Measurements from ENCODE around the gene MTURN. TPM values are rescaled to one million over a fixed set of nuclear protein-coding genes. Genes with fewer than 3 reads are reported as not detected.

Gene MTURN
- polyA plus RNA-seq, 1 donor (not counting 4 experiments of a cell fraction or from before 2014, with no cell fraction given) = 10.8 TPM

DNA sequence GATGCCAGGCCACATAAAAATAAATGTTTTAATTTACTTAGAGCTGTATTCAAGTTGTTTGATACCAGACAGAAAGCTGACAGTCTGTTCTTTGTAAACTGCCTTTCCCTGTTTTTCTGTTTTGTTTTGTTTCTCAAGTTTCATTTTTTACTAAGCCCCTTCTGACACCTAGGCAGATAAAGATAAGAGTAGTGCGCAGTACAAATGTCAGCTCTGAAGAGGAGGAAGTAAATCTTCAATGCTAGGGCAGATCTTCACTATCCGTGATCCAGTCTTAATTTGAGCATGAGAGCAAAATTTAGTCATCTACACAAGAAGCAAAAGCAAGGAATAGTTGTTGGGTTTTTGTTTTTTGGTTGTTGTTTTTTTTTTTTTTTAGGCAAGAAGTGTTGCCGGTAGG lies 27.3 kb downstream of the MTURN start:
- Histone ChIP-seq H3K9me3 (ENCODE audit: control insufficient read depth, low read depth, low read length) (no peaks in the 10 kb centered on the region), H3K4me1 (ENCODE audit: control insufficient read depth, extremely low read depth, insufficient read depth, low read length) (peaks cover 55% of the 10 kb centered on the region), H3K27ac (ENCODE audit: control insufficient read depth, insufficient read depth, low read length) (peak overlapping the region; percentile 87), H3K79me2 (ENCODE audit: control insufficient read depth, insufficient read depth, low read length) (no peaks in the 10 kb centered on the region), H2AFZ (ENCODE audit: control insufficient read depth, low read length) (no peak overlapping the region), H4K20me1 (ENCODE audit: control insufficient read depth, extremely low read depth, insufficient read depth, low read length) (no peaks in the 10 kb centered on the region), H3K27me3 (ENCODE audit: control insufficient read depth, extremely low read depth, insufficient read depth, low read length) (no peaks in the 10 kb centered on the region), H3K9ac (ENCODE audit: control insufficient read depth, extremely low read depth, insufficient read depth, low read length) (no peak overlapping the region), H3K9me1 (ENCODE audit: control insufficient read depth, extremely low read depth, insufficient read depth, low read length) (no peaks in the 10 kb centered on the region), H3K36me3 (ENCODE audit: control insufficient read depth in 2 of 2, extremely low read depth in 1 of 2, insufficient read depth in 2 of 2, low read length in 2 of 2) (no peaks in the 10 kb centered on the region), H3K4me2 (ENCODE audit: control insufficient read depth, extremely low read depth, insufficient read depth, low read depth, low read length) (no peak overlapping the region), H3K4me3 (ENCODE audit: control insufficient read depth in 2 of 3, extremely low read depth in 1 of 3, insufficient read depth in 2 of 3, low read depth in 1 of 3, low read length in 3 of 3) (no peak overlapping the region)
- FAIRE-seq (no peak), DNase-seq (ENCODE audit: low read depth, low spot score) (no peak)
- dilution Hi-C loops (cut with MboI; ENCODE audit: extremely low pct_ligation_motif_present, low sequenced_read_pairs) = no loop called here
- TF ChIP-seq CTCF (optimal IDR thresholded peaks at IDR 0.05 in 1 of 3, IDR thresholded peaks at IDR 0.05 in 1 of 3, conservative IDR thresholded peaks at IDR 0.05 in 1 of 3; ENCODE audit: extremely low read depth in 1 of 3, insufficient read depth in 2 of 3, low read length in 3 of 3) = no peak
- no peak for TF ChIP-seq EZH2 (IDR thresholded peaks at IDR 0.05; ENCODE audit: low read length)

GRCh38 chr7:30162622-30163124 lies 27.9 kb downstream of the MTURN start:
- H3K27me3 ChIP-seq (ENCODE audit: control insufficient read depth, extremely low read depth, insufficient read depth, low read length) = no peaks in the 10 kb centered on the region
- H2AFZ ChIP-seq (ENCODE audit: control insufficient read depth, low read length) = peak overlapping the region; percentile 37
- DNase-seq (ENCODE audit: low read depth, low spot score) (no peak), FAIRE-seq (peak; percentile 73)
- peak overlapping the region in 1 of 3 experiments; percentile 41 for H3K4me3 ChIP-seq (ENCODE audit: control insufficient read depth in 2 of 3, extremely low read depth in 1 of 3, insufficient read depth in 2 of 3, low read depth in 1 of 3, low read length in 3 of 3)
- no peaks in the 10 kb centered on the region for H3K79me2 ChIP-seq (ENCODE audit: control insufficient read depth, insufficient read depth, low read length)
- peak overlapping the region; percentile 73 for H3K4me2 ChIP-seq (ENCODE audit: control insufficient read depth, extremely low read depth, insufficient read depth, low read depth, low read length)
- dilution Hi-C loops (cut with MboI; ENCODE audit: extremely low pct_ligation_motif_present, low sequenced_read_pairs) = no loop called here
- no peaks in the 10 kb centered on the region for H4K20me1 ChIP-seq (ENCODE audit: control insufficient read depth, extremely low read depth, insufficient read depth, low read length)
- H3K36me3 ChIP-seq (ENCODE audit: control insufficient read depth in 2 of 2, extremely low read depth in 1 of 2, insufficient read depth in 2 of 2, low read length in 2 of 2) = no peaks in the 10 kb centered on the region
- H3K9me3 ChIP-seq (ENCODE audit: control insufficient read depth, low read depth, low read length) = no peaks in the 10 kb centered on the region
- H3K4me1 ChIP-seq (ENCODE audit: control insufficient read depth, extremely low read depth, insufficient read depth, low read length) = peaks cover 56% of the 10 kb centered on the region
- H3K27ac ChIP-seq (ENCODE audit: control insufficient read depth, insufficient read depth, low read length) = peak overlapping the region; percentile 87
- H3K9ac ChIP-seq (ENCODE audit: control insufficient read depth, extremely low read depth, insufficient read depth, low read length) = peak overlapping the region; percentile 65
- no peaks in the 10 kb centered on the region for H3K9me1 ChIP-seq (ENCODE audit: control insufficient read depth, extremely low read depth, insufficient read depth, low read length)
- no peak for TF ChIP-seq EZH2 (IDR thresholded peaks at IDR 0.05; ENCODE audit: low read length)
- TF ChIP-seq CTCF (optimal IDR thresholded peaks at IDR 0.05 in 1 of 3, IDR thresholded peaks at IDR 0.05 in 1 of 3, conservative IDR thresholded peaks at IDR 0.05 in 1 of 3; ENCODE audit: extremely low read depth in 1 of 3, insufficient read depth in 2 of 3, low read length in 3 of 3) = no peak
